ENCODE measurements around the gene LUC7L3.

DNA sequence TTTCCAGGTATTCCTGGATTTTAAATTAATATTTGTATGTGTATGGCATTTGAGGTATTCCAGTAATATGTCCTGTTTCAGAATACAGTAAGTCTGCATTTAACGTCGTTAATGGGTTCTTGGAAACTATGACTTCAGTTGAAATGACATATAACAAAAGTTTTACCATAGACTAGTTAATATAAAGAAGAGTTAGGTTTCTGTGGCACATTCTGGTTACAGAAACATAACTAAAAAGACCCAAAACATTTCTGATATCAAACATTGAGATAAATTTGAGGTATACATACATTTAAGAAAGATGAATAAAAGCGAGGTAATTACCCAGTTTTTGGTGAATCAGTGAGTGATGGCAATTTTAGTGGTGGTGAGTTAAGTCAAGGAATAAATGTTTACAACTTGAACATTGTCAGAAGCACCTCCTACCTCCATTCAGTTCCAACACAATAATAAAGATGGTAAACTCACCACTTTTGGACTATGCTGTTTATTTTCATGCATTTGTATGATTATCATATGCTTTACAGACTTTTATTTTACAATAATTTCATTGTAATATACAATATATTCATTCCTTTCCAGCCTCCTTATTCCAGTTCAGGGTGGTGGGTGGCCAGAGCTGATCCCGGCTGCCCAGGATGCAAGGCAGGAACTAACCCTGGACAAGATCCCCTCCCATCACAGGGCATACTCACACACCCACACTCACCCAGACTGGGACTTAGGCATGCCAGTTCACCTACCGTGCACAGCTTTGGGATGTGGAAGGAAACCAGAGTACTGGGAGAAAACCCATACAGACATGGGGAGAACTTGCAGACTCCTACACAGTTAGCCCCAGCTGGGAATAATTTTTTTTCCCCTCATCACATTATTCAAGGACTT lies 9.7 kb downstream of the LUC7L3 start:
- TF ChIP-seq, protein P1, sequence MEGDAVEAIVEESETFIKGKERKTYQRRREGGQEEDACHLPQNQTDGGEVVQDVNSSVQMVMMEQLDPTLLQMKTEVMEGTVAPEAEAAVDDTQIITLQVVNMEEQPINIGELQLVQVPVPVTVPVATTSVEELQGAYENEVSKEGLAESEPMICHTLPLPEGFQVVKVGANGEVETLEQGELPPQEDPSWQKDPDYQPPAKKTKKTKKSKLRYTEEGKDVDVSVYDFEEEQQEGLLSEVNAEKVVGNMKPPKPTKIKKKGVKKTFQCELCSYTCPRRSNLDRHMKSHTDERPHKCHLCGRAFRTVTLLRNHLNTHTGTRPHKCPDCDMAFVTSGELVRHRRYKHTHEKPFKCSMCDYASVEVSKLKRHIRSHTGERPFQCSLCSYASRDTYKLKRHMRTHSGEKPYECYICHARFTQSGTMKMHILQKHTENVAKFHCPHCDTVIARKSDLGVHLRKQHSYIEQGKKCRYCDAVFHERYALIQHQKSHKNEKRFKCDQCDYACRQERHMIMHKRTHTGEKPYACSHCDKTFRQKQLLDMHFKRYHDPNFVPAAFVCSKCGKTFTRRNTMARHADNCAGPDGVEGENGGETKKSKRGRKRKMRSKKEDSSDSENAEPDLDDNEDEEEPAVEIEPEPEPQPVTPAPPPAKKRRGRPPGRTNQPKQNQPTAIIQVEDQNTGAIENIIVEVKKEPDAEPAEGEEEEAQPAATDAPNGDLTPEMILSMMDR (IDR thresholded peaks at IDR 0.05), result no peak
- TF ChIP-seq POLR2A (IDR thresholded peaks at IDR 0.05), result no peak

Data from body of pancreas (tissue), 4 donors.